ENCODE measurements around the gene PSG1.
"Not testable (repeated sequence)": the region's sequence is repeated elsewhere in the genome, so short reads cannot be mapped to it uniquely, and the experiment has no call there.

PSG1 gene

DNA sequence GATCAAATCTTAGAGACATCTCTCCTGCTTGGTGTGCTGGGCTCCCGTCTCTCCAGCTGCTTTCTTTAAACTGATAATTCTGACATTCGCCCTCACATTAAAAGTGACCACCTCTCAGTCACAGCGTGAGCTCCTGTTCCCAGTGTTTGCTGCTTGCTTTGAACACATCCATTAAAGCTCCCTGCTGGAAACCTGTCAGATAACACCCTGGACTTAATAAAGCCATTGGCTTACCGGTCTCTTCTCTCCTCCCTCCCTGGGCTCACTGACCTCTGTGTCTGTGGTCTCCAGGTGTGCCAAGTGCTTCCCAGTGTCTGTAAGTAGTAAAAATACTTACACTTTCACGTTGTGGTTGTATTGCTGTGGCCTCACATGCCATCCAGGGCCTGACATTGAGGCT, 2.5 kb upstream of the PSG1 start:
- DNase-seq (ENCODE audit: low read depth in 1 of 2, low spot score in 1 of 2) = not testable (repeated sequence)

DNA sequence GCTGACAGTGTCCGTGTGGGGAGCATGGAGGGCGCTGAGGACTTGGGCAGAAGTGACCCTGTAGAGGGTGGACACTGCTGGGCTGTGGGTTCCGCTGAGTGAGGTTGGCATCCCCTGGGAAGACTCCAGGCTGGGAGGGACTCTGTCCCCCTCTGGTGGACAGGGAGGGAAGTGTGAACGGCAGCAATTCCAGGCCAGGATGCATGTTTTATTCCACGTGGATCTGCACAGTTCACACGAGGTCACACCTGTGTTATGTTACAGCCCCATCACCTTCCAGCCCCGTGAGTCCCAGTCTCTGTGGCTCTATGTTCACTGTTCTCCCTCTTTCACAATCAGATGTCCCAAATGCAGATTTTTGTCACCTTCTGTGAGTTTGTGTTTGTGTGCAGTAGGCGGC, 1.8 kb upstream of the PSG1 start:
- not testable (repeated sequence) for DNase-seq (ENCODE audit: low read depth in 1 of 2, low spot score in 1 of 2)

DNA sequence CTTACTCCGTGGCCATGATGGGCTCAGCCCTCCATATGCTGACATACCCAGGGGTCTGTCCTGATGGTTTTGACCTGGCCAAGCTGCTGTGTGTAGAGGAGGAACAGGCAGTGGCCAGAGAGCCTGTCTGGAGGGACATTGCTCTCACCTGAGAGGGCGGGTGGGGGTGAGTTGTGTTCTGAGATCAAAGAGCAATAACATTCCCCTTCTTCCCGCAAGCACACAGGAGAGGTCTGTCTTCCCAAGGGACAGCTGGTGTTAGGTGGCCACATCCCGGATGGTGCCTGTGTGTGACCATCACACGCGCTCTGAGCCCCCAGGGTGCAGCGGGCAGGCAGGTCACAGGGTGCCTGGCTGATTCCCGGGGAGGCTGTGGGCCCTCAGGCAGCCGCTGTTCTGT, 1.1 kb upstream of the PSG1 start:
- DNase-seq (ENCODE audit: low read depth in 1 of 2, low spot score in 1 of 2) = not testable (repeated sequence)

DNA sequence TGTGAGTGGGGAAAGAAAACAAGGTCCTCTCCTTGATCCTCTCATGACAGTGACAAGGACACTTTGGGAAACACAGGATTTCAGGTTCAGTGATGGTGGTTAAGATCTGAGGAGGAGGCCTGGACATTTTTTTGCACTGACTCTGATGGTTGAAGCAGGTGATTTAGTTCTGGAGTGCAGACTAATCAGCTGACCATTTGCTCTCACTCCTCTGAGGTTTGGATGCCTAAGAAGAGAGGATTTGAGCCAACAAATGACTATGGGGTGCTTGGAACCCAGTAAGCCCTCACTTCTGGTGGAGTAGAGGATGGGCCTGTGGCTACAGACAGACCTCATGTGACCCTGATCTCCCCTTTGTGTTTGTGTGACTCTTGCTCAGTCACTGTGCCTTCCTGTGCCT, 2.9 kb downstream of the PSG1 start:
- DNase-seq (ENCODE audit: low read depth in 1 of 2, low spot score in 1 of 2) = not testable (repeated sequence)

DNA sequence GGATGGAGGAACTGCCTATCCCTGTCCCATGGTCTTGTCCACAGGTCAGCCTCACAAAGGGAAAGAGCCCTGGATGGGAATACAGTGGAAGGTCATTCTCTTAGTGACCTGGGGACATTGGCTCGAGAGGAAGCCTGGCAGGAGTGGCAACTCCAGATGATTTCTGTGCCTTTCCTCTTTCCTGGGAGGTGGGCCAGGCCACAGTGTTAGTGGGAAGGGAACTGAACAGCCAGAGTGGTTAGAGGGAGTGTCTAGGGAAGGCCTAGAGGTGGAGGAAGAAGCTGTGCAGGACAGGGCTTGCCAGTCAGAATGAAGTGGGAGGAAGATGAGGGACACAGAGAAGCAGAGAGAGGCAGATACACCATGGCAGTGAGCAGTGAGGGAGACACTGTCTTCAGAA, 3.6 kb downstream of the PSG1 start:
- DNase-seq (ENCODE audit: low read depth in 1 of 2, low spot score in 1 of 2) = not testable (repeated sequence)

DNA sequence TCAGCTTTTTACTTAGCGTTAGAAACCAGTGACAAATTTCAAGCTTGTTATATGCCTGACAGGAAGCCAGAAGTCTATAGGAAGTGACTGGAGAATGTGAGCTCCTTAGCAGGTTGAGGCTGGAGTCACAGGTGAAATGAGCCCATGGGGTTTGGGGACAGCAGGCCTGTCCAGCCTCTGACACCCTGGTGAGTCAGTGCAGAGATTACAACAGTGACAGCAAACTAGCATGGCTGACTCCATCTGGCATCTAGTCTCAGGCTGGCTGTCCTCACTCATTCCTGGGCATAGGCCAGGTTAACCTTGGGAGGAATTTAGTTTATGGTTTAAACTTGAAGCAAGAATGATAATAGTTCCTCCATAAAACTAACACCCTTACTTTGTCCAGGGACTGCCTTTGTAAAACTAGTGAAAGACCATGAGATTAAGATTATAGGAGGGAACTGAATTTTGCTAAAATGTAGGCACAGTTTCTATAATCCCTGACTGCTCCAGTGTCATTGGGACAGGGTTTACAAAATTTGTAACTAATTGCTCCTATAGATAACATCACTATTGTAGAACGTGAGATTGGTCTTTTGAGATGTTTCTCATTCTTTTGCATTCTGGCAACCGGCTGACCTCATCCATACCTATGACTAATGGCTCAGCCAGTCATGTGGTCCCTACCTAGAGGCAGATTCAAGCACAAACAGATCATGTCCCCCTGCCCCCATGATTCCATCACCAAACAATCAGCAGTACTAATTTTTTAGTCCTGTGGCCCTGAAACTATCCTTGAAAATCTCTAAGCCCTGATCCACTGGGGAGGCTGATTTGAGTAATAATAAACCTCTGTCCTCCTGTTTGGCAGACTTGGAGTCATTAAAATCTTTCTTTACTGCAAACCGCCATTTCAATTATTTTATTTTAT, 4.4 kb downstream of the PSG1 start:
- DNase-seq (ENCODE audit: low read depth in 1 of 2, low spot score in 1 of 2) = not testable (repeated sequence)

DNA sequence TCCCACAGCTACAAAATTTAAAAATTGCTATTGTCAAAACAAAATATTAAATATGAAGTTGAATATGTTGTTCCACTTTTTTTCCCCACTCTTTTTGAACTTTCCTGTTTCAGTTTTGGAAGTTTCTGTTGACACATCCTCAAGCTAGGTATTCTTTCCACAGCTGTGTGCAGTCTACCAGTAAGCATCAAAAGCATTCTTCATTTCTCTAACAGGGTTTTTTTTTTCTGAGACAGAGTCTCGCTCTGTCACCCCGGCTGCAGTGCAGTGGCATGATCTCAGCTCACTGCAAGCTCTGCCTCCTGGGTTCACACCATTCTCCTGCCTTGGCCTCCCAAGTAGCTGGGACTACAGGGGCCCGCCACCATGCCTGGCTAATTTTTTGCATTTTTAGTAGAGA, 5.4 kb downstream of the PSG1 start:
- not testable (repeated sequence) for DNase-seq (ENCODE audit: low read depth in 1 of 2, low spot score in 1 of 2)

DNA sequence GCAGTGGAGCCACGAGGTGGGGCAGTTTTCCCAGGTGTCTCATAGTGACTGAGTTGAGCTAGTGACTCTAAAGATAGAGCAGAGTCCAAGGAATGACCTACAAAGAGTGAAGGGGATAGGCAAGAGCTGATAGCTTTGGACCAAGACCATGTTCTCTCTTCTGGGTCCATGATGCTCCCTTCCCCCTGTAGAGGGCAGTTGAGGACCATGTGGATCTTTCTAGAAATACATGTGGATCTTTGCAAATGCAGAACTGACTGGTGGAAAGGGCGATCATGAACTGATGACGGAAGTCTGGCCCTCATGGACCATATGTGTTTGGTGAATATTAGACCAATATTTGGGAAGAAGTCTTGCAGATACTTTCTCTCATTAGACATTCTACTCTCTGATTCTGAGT, 6.9 kb downstream of the PSG1 start:
- DNase-seq (ENCODE audit: low read depth in 1 of 2, low spot score in 1 of 2) = no peak

DNA sequence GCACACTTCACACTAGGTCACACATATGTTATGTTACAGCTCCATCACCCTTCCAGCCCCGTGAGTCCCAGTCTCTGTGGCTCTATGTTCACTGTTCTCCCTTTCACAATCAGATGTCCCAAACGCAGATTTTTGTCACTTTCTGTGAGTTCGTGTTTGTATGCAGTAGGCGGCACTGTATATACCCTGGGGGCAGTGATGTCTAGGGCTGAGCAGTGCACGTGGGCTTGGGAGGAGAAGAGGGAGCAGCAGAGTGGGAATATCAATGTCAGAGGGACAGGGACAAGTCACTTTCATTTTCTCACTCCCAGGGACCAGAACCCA, 22.0 kb downstream of the PSG1 start:
- DNase-seq (ENCODE audit: low read depth in 1 of 2, low spot score in 1 of 2) = no peak

DNA sequence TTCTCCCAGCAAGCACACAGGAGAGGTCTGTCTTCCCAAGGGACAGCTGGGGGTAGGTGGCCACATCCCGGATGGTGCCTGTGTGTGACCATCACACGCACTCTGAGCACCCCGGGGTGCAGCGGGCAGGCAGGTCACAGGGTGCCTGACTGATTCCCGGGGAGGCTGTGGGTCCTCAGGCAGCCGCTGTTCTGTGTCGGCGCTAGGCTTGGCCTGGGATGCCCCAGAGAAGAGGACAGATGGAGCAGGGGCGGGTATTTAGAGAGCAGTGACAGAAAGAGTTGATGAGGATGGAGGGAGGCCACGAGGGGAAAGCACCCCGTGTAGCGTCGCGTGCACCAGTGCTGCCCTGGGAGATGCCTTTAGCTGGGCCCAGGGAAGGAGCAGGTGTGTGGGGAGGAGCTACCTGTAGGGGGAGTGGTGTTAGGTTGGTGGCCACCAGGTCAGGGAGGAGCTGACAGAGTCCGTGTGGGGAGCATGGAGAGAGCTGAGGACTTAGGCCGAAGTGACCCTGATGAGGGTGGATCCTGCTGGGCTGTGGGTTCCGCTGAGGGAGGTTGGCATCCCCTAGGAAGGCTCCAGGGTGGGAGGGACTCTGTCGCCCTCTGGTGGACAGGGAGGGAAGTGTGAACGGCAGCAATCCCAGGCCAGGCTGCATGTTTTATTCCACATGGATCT, 22.5 kb downstream of the PSG1 start:
- DNase-seq (ENCODE audit: low read depth in 1 of 2, low spot score in 1 of 2) = not testable (repeated sequence)

DNA sequence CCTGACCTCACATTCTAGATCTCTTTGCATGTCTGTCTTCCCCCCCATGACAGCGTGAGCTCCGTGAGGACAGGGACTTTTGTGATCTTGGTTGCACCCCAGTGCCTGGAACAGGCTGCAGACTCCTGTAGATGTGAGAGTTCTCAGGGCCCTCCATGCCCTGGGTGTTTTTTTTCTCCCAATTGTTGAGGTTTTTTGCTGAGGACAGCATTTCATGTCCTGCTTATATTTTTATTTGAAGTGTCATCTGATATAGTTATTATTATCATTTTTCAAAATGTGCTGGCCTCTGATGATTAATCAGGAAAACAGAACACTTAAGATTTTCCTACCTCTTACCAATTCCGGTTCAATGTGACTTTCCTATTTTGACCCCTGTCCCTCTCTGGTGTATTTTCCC, 24.8 kb downstream of the PSG1 start:
- not testable (repeated sequence) for DNase-seq (ENCODE audit: low read depth in 1 of 2, low spot score in 1 of 2)

DNA sequence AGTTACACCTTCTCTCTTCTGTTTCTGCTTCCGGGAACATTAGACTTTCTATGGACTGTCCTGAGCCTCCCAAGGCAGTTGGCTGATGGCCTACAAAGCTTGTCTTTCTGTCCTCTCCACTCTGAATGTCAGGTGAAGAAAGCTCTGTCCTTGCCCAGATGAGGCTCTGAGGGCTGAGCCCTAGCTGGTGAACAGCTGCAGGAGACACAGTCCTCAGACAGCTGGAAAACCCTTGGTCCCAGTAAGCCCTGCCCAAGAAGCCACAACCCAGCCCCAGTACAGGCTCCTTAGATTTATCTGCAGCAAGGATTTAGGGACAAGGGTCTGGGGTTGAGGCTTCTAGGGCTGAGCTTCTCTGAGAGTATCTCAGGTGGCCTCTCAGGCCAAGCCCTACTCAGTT, 26.3 kb downstream of the PSG1 start:
- not testable (repeated sequence) for DNase-seq (ENCODE audit: low read depth in 1 of 2, low spot score in 1 of 2)

DNA sequence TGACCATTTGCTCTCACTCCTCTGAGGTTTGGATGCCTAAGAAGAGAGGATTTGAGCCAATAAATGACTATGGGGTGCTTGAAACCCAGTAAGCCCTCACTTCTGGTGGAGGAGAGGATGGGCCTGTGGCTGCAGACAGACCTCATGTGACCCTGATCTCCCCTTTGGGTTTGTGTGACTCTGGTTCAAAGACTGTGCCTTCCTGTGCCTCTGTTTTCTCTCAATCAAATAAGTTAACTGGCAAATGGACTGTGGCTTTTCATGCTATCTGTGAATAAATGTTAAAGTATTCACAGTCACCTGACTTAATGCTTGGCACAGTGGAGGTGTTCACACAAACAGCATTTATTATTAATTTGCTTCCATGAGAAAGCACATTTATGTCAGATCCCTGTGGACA, 26.7 kb downstream of the PSG1 start:
- DNase-seq (ENCODE audit: low read depth in 1 of 2, low spot score in 1 of 2) = not testable (repeated sequence)

DNA sequence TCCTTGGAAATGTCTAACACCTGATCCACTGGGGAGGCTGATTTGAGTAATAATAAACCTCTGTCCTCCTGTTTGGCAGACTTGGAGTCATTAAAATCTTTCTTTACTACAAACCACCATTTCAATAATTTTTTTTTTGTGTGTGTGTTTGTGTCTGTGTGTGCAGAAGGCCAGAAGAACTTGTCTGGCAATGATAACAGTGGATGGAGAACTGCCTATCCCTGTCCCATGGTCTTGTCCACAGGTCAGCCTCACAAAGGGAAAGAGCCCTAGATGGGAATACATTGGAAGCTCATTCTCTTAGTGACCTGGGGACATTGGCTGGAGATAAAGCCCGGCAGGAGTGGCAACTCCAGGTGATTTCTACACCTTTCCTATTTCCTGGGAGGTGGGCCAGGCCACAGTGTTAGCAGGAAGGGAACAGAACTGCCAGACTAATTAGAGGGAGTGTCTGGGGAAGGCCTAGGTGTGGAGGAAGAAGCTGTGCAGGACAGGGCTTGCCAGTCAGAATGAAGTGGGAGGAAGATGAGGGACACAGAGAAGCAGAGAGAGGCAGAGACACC, 27.7 kb downstream of the PSG1 start:
- not testable (repeated sequence) for DNase-seq (ENCODE audit: low read depth in 1 of 2, low spot score in 1 of 2)

DNA sequence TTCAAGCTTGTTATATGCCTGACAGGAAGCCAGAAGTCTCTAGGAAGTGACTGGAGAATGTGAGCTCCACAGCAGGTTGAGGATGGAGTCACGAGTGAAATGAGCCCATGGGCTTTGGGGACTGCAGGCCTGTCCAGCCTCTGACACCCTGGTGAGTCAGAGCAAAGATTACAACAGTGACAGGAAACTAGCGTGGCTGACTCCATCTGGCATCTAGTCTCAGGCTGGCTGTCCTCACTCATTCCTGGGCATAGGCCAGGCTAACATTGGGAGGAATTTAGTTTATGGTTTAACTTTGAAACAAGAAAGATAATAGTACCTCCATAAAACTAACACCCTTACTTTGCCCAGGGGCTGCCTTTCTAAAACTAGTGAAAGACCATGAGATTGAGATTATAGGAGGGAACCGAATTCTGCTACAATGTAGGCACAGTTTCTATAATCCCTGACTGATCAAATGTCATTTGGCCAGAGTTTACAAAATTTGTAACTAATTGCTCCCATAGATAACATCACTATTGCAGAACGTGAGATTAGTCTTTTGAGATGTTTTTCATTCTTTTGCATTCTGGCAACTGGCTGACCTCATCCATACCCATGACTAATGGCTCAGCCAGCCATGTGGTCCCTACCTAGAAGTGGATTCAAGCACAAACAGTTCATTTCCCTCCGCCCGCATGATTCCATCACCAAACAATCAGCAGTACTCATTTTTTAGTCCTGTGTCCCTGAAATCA, 28.4 kb downstream of the PSG1 start:
- DNase-seq (ENCODE audit: low read depth in 1 of 2, low spot score in 1 of 2) = no peak

DNA sequence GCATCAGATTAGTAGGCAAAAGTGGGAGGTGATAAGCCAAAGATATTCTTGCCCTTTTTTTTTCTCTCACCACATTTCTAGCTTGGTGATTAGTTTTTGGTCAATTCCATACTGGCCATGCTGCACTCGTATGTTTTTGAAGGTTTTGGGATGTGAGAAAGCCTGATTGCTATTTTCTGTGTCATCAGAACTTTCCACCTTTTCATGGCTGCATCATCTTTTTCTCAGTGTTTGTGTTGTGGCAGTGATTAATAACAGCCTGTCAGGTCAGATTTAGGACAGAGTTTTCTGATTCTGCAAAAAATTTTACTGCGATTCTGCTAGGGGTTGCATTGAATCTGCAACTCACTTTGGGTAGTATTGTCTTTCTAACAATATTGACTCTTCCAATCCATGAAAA, 32.9 kb downstream of the PSG1 start:
- DNase-seq (ENCODE audit: low read depth in 1 of 2, low spot score in 1 of 2) = no peak

DNA sequence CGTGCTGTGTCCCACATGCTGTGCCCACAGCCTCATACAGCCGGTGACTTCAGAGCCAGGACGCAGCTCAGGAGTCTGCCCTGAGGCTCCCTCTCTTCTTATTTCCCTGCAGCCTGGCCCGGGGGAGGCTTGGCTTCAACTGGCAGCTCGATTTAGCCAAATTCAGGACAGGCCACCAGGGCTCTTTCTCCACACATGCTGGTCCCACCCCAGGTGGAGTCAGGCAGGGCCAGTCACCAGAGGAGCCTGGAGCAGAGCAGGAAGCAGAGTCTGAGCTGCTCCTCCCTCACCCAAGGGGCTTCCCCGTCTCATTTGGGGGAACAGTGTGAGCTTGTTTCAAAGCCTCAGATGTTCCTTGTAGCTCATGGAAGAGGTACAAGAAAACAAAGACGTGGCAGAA, 35.9 kb downstream of the PSG1 start:
- DNase-seq (ENCODE audit: low read depth in 1 of 2, low spot score in 1 of 2) = not testable (repeated sequence)

DNA sequence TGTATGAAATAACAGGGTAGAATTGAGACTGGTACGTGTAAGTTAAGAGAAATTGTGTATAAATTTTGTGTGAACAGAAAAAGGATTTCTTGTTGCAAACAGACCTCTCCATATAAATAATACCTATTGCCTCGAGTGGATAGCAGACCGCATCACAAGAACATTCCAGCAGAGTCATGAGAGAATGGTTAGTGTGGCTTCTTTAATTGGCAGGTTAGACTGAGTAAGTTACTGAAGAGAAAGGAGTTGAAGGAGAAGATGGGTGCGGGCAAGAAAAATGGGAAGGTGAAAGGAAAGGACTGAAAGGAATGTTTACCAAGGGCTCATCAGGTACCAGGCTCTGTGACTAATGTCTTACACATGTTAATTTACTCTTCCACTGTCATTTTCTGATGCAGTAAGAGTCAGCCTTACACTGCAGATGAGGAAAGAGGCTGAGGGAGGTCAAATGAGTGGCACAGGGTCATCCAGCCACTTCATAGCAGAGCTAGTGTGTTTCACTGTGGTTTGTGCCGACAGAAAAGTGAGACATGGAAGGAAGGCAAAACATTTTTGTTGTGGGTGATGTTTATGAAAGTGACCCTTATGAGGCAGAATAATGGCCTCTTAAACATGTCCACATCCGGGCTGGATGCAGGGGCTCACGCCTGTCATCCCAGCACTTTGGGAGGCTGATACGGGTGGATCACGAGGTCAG, 46.6 kb downstream of the PSG1 start:
- not testable (repeated sequence) for DNase-seq (ENCODE audit: low read depth in 1 of 2, low spot score in 1 of 2)

DNA sequence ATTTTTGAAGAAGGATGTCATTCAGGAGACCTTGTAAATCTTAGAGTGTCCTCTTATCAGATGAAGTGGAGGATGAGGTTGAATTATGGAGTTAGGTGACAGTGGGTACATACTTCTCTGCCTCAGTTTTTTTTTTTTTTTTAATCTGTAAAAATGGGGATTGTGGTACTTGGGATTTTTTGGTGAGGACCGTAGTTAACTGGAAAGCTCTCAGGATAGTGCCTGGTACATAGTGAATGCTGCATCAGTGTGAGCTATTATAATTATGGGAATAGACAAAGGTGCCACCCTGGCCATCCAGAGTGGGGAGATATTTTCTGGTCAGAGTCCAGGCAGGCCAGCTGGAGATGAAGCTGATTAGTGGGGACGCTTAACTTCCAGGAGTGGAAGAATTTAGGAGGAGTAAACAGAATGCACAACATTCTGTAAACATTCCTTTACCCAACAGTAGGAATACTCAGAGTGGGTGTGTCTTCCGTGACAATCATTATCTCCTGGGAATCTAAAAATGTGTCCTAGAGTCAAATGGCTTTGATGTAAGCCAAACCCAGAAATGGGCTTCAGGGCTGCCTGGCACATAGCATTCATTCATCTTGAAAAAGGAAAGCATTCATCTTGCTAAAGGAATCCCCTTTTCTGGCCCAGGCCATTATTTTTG, 47.4 kb downstream of the PSG1 start:
- not testable (repeated sequence) for DNase-seq (ENCODE audit: low read depth in 1 of 2, low spot score in 1 of 2)

DNA sequence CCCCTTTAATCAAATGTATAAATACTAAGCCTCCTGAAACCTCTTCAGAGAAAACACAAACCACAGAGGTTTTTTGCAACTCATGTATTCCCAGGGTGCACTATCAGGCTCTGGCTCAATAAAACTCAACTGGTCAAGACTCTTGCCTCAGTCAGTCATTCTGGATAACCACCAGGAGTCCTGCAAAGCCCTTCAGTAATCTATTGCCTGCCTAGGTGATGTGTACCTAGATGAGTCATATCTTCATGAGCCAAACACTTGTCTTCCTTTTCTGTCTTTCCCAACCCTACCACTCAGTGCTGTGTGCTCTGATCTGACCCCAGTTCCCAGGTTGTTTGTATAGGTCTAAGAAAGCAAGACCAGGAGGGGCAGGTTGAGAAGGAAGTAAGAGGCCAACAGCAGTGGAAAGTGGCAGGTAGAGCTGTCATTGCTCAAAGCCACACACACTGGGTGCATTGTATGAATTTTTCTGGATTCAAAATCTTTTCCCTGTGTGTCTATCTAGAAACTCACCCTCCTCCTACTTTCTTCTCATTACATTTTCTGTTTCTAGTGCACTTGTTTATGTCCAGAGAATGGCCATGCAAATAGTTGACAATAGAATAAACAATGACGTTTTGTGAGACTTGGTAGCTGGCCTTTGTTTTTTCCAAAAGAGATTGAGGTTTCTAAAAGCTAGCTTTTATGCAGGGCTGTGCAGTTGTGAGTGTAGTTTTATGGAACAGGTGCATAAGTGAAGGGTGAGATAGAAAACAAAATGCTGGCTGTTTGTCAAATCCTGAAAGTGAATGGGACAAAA, 48.1 kb downstream of the PSG1 start:
- no peak for DNase-seq (ENCODE audit: low read depth in 1 of 2, low spot score in 1 of 2)
